GM18511 (cell line): ENCODE data around the gene FZD1.
A peak's percentile ranks its signal among the peaks of the same experiment; 100 is the strongest.

Experiments
- ATAC-seq: cut with Tn5 transposase; IDR thresholded peaks from one replicate; pipeline ENCODE4 v1.9.1; 2021; ENCODE audit warnings: mild to moderate bottlenecking, moderate library complexity; ENCODE audit not compliant: unreplicated experiment

Gene FZD1

DNA sequence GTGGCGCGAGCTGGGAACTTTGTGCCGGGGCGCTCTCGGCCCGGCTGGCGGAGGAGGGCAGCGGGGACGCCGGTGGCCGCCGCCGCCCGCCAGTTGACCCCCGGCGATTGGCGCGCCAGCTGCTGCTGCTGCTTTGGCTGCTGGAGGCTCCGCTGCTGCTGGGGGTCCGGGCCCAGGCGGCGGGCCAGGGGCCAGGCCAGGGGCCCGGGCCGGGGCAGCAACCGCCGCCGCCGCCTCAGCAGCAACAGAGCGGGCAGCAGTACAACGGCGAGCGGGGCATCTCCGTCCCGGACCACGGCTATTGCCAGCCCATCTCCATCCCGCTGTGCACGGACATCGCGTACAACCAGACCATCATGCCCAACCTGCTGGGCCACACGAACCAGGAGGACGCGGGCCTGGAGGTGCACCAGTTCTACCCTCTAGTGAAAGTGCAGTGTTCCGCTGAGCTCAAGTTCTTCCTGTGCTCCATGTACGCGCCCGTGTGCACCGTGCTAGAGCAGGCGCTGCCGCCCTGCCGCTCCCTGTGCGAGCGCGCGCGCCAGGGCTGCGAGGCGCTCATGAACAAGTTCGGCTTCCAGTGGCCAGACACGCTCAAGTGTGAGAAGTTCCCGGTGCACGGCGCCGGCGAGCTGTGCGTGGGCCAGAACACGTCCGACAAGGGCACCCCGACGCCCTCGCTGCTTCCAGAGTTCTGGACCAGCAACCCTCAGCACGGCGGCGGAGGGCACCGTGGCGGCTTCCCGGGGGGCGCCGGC, 870 bp downstream of the FZD1 start:
- ATAC-seq = peak; percentile 44

DNA sequence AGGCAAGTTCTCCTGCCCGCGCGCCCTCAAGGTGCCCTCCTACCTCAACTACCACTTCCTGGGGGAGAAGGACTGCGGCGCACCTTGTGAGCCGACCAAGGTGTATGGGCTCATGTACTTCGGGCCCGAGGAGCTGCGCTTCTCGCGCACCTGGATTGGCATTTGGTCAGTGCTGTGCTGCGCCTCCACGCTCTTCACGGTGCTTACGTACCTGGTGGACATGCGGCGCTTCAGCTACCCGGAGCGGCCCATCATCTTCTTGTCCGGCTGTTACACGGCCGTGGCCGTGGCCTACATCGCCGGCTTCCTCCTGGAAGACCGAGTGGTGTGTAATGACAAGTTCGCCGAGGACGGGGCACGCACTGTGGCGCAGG, 1.4 kb downstream of the FZD1 start:
- ATAC-seq = no peak

DNA sequence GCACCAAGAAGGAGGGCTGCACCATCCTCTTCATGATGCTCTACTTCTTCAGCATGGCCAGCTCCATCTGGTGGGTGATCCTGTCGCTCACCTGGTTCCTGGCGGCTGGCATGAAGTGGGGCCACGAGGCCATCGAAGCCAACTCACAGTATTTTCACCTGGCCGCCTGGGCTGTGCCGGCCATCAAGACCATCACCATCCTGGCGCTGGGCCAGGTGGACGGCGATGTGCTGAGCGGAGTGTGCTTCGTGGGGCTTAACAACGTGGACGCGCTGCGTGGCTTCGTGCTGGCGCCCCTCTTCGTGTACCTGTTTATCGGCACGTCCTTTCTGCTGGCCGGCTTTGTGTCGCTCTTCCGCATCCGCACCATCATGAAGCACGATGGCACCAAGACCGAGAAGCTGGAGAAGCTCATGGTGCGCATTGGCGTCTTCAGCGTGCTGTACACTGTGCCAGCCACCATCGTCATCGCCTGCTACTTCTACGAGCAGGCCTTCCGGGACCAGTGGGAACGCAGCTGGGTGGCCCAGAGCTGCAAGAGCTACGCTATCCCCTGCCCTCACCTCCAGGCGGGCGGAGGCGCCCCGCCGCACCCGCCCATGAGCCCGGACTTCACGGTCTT, 1.9 kb downstream of the FZD1 start:
- no peak for ATAC-seq

DNA sequence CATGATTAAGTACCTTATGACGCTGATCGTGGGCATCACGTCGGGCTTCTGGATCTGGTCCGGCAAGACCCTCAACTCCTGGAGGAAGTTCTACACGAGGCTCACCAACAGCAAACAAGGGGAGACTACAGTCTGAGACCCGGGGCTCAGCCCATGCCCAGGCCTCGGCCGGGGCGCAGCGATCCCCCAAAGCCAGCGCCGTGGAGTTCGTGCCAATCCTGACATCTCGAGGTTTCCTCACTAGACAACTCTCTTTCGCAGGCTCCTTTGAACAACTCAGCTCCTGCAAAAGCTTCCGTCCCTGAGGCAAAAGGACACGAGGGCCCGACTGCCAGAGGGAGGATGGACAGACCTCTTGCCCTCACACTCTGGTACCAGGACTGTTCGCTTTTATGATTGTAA, 2.5 kb downstream of the FZD1 start:
- ATAC-seq = no peak

DNA sequence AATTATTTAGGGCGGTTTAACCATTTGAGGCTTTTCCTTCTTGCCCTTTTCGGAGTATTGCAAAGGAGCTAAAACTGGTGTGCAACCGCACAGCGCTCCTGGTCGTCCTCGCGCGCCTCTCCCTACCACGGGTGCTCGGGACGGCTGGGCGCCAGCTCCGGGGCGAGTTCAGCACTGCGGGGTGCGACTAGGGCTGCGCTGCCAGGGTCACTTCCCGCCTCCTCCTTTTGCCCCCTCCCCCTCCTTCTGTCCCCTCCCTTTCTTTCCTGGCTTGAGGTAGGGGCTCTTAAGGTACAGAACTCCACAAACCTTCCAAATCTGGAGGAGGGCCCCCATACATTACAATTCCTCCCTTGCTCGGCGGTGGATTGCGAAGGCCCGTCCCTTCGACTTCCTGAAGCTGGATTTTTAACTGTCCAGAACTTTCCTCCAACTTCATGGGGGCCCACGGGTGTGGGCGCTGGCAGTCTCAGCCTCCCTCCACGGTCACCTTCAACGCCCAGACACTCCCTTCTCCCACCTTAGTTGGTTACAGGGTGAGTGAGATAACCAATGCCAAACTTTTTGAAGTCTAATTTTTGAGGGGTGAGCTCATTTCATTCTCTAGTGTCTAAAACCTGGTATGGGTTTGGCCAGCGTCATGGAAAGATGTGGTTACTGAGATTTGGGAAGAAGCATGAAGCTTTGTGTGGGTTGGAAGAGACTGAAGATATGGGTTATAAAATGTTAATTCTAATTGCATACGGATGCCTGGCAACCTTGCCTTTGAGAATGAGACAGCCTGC, 3.1 kb downstream of the FZD1 start:
- no peak for ATAC-seq

DNA sequence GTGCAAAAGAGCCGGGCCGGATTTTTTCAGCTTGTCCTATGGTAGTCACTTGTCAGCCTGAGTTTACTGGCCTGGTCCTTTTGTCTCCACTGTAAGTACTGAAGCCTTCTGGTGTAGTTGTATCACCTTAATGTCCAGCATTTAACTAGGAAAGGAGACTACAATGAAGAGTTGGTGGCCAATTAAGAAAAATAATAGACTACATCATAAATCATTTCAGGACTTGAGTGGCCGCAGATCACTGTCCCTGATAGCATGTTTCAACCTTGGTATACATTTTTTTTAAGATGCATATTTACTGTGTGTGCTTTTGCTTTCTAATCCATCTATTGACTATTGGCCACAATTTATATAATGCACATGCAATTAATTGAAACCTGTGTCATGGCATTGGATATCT, 6.1 kb downstream of the FZD1 start:
- no peak for ATAC-seq

DNA sequence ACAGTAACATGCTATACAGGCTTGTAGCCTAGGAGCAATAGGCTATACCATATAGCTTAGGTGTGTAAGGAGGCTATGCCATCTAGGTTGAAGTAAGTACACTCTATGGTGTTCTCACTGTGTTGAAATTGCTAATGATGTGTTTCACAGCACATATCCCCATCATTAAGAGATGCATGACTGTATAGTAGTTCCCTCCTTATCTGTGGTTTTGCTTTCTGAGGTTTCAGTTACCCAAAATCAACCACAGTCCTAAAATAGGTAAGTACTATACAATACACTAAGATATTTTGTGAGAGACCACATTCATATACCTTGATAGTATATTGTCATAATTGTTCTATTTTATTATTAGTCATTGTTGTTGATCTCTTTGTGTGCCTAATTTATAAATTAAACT, 12.7 kb downstream of the FZD1 start:
- ATAC-seq = peak; percentile 93

DNA sequence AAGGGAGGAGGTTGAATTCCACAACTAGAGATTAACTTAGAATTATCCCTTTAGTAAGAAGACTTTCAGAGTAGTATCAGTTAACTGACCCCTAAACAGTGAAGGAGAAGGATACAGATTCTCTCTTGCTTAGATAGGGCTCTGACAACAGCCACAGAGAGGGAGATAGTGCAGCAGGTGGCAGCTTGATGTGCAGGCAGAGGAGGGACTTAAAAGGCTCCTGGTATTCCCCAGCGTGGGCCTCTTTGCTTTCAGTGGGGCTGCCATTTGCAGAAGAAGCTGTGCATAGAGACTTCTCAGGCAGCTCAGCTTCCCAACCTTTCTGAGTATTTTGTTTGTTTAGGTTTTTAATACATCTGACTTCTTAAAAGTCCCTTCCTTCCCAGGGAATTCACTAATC, 16.0 kb downstream of the FZD1 start:
- peak; percentile 63 for ATAC-seq

DNA sequence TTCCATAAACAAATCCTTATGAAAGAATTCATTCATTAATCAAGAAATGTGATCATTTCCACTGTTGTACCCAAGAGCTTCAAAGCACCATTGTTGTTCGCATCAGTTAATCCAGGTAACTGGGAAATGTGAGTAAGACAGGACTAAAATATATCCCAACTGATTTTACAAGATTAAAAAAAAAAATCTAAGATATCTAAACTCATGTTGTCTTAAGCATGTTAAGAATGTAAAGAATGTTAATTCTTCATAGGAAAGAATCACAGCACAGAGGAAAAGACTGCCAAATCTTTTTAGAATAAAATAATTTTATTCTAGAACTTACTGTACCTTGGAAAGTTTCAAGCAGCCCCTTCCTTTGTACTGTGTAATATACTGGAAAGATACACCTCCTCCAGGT, 16.4 kb downstream of the FZD1 start:
- ATAC-seq = no peak

DNA sequence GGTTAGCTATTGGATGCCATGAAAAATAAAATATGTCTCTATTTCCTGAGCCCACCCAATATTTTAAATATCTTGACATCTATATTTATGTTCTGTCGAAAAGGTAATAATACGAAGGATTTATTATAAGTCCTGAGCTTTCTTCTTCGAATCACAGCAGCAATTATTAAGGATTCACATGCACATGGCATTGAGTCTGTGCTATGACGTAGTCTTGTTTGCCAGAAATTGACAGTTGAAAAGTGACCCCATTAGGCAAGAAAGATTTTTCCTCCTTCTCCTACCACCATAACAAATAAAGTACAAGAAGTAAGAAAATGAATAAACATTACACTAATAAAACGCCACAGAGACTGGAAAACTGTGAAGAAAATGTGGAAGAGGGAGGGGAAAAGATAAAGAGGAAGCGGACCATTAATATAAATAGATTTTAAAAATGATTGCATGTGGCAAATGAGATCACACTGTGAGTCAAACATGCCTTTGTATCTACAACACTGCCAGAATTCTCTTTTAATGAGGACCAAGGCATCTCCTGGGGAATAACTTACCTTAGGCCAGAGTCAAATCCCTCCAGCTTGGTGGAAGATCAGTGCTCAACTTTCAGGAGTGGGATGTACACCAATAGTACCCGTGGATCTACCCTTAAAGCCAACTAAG, 21.6 kb downstream of the FZD1 start:
- no peak for ATAC-seq

DNA sequence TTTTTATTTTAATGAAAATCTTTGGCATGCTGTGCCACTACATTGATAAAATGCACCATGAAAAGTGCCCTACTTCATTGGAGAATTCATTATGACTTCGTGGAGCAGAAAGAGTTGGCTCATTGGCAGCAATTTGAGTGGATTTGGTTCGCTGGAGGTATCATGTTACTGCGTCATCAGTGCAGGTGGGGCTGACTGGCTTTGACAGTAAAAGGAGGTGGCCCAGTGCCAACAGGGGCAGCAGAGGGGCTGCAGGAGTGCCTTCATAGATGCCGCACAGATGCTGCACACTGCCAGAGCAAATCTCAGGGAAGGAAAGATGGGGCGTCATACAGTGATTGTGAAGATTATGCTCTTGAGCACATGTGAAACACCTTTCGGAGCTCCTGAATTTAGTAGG, 22.2 kb downstream of the FZD1 start:
- no peak for ATAC-seq

DNA sequence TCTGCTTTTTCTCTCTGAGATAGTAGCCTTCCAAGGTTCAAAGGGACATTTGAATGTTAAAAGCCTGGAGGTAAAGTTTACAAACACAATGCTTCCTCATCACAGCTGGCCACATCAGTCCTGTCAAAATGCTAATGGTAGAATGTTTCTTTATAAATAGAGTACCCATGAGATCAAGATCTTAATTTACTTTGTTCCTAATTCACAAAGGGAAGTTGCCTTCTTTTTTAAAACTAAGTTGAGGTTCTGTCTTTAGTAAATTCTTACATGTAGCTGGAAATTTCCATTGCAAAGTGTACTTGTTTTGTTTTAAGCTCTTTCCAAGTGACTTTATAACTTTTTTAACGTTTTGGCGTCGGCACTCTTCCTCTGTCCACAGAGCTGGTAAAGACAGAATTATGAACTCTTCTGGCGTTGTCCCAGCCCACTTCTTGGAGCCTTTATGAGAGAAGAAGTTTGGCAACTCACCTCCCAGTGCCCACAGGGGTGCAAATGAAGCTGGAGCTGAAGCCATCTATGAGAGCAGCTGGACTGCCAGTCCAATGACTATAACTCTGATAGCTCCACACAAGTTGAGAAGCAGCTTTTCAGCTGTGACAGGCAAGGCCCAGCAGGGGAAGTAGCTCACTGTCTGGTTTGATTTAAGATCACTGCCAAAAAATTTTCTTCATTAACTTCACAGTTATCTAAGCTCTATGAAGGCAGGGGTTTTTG, 23.3 kb downstream of the FZD1 start:
- no peak for ATAC-seq

DNA sequence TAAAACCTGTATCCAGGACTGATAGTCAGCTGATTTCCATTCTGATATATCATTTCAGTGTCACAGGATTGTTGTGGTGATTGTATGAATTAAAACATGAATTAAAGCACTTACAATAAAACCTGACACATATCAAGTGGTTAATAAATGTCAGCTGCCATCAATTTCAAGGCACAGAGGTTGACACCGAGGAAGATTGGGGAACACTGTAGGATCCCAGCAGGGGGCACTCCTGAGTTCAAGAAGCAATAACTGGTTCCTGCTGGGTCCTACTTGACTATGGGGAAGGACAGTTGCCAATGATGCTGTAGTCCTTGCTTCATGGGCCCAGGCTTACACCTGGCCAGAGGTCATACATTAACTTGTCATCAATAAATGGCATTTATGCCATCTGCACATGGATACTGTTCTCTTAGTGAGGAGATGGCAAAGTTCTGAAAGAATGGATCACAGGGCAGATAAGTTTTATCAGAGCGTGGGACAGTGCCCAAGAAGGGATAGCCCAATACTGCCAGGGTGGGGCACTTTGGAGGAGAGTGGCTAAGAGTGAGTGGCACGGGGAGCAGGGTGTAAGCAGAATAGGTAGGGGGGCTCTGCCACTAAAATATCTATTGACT, 24.1 kb downstream of the FZD1 start:
- ATAC-seq = peak; percentile 75

DNA sequence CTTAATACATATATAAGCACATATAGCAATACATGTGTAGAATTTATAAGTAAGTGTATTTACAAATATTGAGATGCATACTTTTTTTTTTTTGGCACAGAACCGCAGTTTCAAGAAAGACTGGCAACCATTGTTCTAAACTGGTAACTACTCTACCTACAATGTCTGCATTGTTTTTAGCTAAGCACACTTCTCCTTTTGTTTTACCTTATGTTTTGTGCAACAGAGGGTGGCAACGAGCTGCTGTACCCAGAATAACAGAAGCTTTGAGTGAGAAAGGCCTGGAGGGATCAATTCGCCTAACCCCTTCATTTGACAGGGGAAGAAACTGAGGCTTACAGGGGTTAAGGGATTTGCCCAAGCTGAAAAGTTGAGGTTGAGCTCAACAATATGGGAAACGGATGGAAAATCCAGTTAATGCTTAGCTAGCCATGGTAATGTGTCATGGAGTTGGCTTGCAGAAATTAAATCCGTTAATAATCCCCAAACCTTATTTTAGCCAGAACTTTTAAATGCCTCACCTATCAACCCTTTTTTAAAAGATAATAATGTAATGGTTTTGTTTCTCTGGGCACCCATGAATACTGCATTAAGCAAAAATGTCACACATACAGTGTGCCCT, 25.5 kb downstream of the FZD1 start:
- ATAC-seq = no peak

DNA sequence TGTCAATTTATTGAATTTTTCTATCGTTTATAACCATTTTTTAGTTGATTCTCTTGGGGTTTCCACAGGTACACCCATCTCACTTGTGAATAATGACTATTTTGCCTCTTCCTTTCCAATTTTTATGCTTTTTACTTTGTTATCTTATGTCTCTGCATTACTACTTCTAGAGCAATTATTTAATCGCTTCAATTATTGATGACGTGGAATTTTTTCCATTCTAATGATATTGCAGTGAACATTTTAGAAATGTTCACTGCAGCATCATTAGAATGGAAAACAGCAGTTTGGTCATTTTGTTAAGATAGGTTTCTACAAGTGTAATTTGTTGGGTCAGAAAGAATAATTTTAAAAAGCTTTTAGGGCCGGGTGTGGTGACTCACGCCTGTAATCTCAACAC, 27.1 kb downstream of the FZD1 start:
- no peak for ATAC-seq

DNA sequence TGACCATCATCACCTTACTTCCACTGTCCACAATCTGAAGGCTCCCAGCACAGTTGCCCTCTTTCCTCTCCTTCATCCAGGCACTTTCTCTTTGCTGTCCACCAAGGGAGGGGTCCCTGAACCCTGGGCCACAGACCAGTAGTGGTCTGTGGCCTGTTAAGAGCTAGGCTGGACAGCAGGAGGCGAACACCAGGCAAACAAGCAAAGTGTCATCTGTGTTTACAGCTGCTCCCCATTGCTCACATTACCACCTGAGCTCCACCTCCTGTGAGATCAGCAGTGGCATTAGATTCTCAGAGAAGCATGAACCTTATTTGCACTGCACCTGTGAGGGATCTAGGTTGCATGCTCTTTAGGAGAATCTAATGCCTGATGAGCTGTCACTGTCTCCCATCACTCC, 27.7 kb downstream of the FZD1 start:
- no peak for ATAC-seq

DNA sequence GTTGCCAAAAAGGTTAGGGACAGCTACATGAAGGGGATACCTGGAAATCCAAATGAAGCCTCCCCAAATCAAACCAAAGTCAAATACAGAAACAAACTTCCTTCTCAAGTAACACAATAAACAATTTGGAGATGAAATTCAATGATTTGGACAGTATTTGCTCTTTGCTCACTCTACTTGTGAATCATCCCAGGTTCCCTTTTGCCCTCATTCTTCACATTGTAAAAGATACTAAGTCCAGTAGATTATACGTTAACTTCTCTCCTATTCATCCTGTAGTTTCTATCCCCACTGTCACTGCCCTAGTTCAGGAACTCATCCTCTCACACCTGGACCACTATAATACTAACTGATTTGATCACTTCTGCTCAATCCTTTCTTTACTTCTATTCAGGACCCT, 28.3 kb downstream of the FZD1 start:
- ATAC-seq = no peak

DNA sequence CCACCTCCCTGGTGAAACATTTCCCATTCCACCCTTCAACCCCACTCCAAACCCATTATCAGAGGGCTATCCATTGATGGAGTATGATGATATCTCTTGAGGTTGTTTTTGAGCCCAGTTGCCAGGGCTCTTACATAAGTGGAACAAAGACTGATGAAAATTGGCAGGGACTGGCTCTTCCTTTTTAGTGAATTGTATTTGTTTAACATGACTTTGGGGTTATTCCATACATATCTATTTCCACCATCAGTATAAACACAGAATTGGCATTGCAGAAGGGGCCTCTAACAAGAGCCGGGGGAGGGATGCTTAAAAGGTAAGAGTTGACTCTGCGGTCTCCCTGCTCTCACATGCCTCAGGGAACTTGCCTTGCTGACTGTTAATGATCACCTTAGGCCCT, 28.9 kb downstream of the FZD1 start:
- no peak for ATAC-seq

DNA sequence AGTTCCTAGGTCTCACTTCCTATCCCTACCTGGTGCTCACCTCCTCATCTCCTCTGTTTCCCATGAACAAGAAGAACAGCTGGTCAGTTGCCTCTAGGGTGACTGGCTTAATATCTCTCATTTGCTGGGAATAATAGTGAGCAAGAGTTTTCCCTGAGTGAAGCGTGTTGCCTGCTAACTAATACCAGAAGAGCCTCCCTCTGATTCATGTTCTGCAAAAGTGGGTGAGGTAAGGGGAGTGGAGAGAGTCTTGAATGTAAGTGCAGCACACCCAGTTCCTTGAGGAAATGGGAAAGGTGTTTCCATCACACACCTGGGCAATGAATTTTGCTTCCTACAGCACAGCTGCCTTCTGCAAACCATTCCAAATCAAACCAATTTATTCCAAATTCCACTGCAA, 29.6 kb downstream of the FZD1 start:
- ATAC-seq = no peak

DNA sequence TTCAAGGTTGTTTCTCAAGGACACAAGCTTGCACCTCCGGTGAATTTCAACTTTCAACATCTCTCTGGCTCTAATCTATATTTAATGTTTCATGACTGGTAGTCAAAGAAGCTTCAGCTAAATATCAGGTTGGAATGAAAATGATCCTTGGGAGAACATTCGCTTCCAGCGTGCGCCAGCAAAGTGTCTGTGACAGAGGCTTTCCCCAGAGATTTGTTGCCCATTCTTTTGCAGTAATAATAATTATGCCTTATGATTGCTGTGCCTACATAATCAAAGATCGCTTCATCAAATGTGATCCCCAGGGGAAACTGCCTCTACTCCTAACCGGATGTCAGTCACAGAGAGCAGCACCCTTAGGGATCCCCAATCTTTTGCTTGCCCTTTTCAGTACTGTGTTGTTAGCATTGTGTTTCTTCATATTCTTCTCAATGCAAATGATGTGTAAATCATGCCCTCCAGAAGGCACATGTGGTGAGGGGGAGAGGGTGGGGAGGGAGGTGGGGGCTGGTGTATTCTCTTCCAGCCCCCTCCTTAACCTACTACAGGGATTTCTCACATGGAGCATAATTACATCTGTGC, 30.5 kb downstream of the FZD1 start:
- no peak for ATAC-seq
